Gastroesophageal sphincter (tissue), 3 donors: ENCODE results near the gene SFXN2.

Experiments
- EP300 ChIP-seq: sonication (generic); formaldehyde crosslinking; IDR thresholded peaks from one replicate; pipeline ENCODE4 v1.6.1; 2017; ENCODE audit warnings: antibody characterized with exemption, mild to moderate bottlenecking
- POLR2A ChIP-seq, 2 donors: fragments of 450-650 bp; IDR thresholded peaks; one replicate each; pipeline ENCODE4 v1.6.1; 2017; ENCODE audit warnings: antibody characterized with exemption in 2 of 2, mild to moderate bottlenecking in 2 of 2, moderate library complexity in 1 of 2
- POLR2AphosphoS5 ChIP-seq: sonication (generic); formaldehyde crosslinking; IDR thresholded peaks from one replicate; pipeline ENCODE4 v1.6.1; 2017; ENCODE audit warnings: antibody characterized with exemption
- TF ChIP-seq, protein P1 (sequence below), 4 experiments: fragments of 200-600 bp in 2 of 4; fragments of 450-650 bp in 2 of 4; sonication (generic) in 1 of 4; IDR thresholded peaks; one replicate each; pipeline ENCODE4 v1.5.1; 2017 to 2019; ENCODE audit warnings: antibody characterized with exemption in 4 of 4, mild to moderate bottlenecking in 2 of 4, moderate library complexity in 2 of 4

DNA sequence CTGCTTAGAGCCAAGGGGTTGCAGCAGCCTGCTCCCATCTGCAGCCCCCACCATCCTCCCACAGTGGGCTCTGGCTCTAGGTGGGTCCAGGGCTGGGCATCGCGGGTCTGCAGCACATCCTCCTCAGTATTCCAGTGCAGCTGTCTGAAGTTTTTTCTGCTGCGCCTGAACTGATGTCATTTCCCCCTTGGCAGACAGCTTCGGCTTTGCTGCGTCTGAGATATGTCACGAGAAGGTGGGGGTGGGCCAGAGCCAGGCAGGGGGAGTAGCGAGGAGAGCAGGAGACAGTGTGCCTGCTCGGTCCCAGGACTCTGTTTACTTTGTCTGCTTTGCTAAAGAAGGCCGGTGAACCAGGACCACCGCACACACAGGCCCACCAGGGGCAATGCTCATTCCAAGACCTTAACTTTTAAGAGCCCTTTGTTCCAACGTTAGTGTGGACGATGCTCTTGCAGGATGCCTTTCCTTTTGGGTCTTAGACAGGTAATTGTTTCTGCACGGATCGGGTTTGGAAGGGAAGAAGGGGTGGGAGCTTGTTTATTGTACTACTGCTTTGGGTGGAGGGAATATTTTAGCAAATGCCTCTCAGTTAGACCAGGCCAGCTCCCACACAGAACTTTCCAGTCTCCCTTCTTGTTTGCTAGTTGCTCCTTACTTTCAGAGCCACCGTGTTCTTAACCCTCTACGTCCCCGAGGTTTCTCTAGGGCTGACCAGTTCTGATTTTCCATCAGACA, 61.7 kb downstream of the SFXN2 start:
- TF ChIP-seq, protein P1, sequence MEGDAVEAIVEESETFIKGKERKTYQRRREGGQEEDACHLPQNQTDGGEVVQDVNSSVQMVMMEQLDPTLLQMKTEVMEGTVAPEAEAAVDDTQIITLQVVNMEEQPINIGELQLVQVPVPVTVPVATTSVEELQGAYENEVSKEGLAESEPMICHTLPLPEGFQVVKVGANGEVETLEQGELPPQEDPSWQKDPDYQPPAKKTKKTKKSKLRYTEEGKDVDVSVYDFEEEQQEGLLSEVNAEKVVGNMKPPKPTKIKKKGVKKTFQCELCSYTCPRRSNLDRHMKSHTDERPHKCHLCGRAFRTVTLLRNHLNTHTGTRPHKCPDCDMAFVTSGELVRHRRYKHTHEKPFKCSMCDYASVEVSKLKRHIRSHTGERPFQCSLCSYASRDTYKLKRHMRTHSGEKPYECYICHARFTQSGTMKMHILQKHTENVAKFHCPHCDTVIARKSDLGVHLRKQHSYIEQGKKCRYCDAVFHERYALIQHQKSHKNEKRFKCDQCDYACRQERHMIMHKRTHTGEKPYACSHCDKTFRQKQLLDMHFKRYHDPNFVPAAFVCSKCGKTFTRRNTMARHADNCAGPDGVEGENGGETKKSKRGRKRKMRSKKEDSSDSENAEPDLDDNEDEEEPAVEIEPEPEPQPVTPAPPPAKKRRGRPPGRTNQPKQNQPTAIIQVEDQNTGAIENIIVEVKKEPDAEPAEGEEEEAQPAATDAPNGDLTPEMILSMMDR (IDR thresholded peaks at IDR 0.05): no peak
- TF ChIP-seq POLR2AphosphoS5 (peak; percentile 77), EP300 (no peak), POLR2A (IDR thresholded peaks at IDR 0.05) (peak; percentile 62 to 68)
